IPS-18c (cell line): ENCODE measurements around the gene STRBP.

Source experiments
- H3K4me3 ChIP-seq: 2 replicates; pipeline ENCODE4 v1.7.0; 2013; ENCODE audit warnings: low read depth, mild to moderate bottlenecking, low read length, moderate library complexity; ENCODE audit not compliant: insufficient read depth
- H3K9me3 ChIP-seq: one replicate; pipeline ENCODE4 v1.6.1; 2013; ENCODE audit warnings: mild to moderate bottlenecking, low read length, moderate library complexity; ENCODE audit not compliant: control insufficient read depth, insufficient read depth

The STRBP gene

DNA sequence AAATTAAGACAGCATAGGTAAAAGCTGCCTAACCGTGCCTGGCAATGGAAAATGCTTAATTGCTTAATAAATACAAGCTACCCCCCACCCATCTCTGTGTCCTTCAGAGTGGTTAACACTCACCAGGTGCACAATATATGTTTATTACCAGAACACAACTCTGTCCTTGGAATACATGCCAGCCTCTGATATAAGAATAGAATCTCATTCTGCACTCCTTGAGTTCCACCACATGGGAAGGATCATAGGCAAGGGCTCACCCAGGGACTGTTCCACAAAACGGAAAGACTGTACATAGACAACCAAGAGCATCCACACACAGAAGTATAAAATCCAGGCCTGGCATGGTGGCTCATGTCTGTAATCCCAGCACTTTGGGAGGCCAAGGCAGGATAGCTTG, 91.4 kb downstream of the STRBP start:
- Histone ChIP-seq H3K4me3 (no peak overlapping the region), H3K9me3 (no peaks in the 10 kb centered on the region)

DNA sequence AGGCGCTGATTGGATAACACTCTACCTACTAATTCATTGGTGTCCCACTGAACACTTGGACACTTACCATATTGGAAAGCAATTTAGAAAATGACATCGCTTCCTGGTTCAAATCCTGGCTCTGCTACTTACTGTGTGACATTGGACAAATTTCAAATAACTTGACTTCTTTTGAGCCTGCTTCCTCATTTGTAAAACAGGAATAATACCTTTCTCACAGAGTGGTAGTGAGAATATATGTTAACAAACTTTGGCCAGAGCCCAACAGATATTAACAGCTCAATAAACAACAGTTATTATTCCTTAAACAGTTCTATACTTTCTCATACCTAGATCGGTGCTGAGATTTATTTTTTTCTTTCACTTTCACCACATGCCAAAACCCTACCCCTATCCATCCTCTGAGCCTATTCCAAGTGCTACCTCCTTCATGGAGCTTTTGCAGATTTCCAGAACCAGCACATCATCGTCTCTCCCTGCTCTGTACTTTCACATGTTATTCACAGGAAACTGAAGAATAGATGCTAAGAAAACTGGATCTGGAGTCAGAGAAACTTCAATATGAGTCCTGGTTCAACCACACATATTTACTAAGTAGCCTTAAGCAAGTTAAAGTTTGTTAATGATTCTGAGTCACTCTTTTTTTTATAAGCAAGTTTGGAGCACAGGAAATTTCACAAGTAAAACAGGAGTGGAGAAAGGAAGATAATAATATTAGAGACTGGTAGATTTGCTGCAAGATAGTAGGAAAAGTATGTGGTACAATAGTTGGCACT, 92.3 kb downstream of the STRBP start:
- Histone ChIP-seq H3K9me3 (no peaks in the 10 kb centered on the region), H3K4me3 (no peak overlapping the region)

DNA sequence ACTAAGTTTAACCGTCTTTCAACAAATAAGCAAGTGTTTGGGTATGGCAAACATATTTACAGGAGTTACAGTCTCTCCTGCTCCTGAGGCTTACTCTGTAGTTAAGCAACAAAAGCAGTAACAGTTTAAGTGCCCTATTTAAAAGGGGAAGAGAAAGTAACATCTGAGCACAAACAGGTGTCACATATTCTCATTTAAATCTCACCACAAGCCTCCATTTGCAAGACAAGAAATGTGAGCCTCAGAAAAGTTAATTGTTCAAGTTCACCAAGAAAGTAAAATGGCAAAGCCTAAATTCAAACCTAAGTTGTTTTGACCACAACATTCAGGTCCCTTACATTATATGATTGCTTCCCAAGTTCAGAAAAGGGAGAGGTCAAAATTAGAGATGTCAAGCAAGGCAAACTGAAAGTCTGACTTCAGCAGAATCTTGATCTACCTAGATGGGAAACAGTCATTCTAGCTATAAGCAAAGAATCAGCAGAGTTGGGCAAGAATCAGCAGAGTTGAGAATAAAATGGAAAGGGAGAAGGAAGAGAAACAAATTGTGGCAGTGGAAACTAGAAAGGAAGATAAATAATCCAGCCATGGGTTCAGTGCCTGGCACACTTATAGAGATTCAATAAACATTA, 93.4 kb downstream of the STRBP start:
- H3K9me3 ChIP-seq = no peaks in the 10 kb centered on the region
- H3K4me3 ChIP-seq = no peak overlapping the region

DNA sequence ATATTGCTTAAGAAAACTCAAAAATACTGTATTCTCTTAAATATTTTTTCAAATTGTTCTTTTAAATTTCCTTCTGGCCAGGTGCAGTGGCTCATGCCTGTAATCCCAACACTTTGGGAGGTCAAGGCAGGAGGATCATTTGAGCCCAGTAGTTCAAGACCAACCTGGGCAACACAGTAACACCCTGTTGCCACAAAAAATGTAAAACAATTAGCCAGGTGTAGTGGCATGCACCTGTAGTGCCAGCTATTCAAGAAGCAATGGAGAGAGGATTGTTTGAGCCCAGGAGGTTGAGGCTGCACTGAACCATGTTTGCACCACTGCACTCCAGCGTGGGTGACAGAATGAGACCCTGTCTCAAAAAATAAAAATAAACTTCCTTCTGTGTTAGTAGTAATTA, 94.3 kb downstream of the STRBP start:
- Histone ChIP-seq H3K9me3 (no peaks in the 10 kb centered on the region), H3K4me3 (no peak overlapping the region)

DNA sequence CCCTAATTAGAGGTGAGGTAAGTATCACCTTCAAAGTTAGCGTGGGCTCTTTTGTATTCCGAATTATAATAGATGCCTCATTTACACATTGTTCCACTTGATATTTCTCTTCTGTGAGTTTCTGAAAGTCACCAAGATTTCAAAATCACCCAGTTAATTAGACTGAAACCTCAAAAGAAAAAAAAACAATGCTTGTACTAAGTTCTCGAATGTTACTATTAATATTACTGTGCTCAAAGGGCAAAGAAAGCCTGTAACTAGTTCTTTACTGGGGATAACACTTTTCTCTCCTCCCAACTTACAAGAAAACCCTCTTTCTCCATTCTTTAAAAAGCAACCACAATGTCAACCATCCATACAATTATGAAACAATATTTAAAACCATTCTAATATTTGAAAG, 98.5 kb downstream of the STRBP start:
- H3K4me3 ChIP-seq = no peak overlapping the region

DNA sequence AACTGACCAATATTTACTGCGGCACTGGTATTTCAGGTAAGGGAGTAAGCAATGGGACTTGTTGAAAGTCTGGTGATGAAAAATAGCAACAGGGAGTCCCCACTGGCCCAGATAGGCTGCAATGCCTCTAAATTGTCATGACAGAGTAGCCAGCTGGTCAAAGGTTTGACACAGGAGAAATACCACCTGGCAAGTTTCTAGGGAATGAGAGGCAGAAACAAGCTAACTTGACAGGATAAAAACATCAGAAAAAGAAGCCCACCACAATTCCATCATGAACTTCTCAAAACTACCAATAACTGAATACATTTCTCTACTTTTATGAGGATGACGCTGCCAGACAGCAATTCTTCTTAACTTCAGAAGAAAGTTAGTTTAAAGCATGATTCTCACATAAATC, 99.8 kb downstream of the STRBP start:
- Histone ChIP-seq H3K4me3 (no peak overlapping the region), H3K9me3 (no peaks in the 10 kb centered on the region)

More for the DNA sequence above, 98.5 kb downstream of the STRBP start:
- no peaks in the 10 kb centered on the region for H3K9me3 ChIP-seq

DNA sequence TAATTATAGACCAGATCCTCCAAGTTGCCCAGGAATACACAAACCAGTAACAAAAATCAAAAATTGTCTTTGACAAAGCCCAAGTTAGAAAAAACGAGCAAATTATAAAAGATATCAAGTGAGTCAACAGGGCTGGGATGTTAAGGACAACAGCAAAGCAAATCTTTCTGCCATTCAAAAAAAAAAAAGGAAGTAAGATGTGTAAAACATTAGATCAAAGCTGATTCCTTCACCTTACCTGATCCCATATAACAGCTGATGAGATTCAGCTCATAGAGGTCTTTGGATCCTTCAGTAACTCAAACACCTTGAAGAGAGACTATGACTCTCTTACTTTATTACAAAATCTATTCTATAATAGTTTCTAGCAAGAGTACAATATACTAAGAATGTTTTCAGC, 100.9 kb downstream of the STRBP start:
- Histone ChIP-seq H3K4me3 (no peak overlapping the region), H3K9me3 (no peaks in the 10 kb centered on the region)

DNA sequence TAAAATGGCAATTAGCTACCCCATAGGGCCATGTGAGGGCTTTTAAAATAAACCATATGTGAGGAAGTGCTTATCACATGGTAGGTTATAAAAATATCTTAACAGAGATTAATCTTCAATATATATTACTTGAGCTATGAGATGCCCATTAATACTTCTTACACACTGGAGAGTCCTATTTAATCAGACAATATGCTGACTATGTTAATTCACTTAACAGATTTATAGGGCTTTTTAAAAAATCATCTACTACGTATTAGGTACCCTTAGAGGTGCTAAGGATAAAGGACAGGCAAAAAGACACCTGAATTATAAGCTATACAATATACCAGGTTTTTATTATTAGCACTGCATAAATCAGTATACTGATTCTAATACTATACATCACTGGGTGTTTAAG, 102.6 kb downstream of the STRBP start:
- H3K4me3 ChIP-seq = no peak overlapping the region
- H3K9me3 ChIP-seq = no peaks in the 10 kb centered on the region

DNA sequence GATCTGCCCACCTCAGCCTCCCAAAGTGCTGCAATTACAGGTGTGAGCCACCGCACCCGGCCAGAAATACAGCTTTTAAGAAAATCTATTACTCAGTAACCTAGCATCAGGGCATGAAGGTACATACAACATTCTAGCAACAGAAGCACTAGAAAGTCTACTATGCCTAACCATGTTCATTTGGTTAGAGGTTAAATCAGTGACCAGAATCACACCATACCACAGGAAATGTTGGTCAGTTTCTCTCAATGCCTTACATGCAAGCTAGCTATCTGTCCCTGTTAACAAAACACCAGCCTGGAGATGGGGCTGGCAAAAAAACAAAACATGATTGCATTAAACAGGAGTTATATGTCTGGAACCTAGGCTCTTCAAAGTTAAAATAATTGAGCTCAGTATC, 104.1 kb downstream of the STRBP start:
- no peaks in the 10 kb centered on the region for H3K9me3 ChIP-seq
- no peak overlapping the region for H3K4me3 ChIP-seq

DNA sequence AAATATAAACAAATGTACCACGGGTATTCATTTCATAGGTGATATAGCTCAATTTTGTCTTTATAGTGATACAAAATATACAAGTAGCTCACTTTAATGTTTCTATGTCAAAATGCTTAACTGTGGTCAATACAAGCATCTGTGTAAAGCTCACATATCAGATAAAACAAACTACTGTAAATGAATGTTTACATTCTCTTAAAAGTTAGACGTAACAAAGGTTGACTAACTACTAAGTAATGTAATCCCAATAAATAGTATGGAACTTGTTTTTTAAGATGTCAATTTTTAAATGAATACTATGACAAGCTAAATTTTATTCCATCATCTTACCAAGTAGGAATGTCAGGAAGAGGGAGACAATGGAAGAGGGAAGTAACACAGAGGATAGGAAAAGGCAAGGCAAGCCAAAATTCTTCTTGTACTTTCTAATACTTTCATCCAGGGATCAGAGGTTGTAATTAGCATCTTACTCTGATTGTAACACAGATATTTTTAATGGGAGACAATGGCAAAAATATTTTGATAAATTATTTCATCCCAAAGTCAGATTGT, 105.5 kb downstream of the STRBP start:
- Histone ChIP-seq H3K4me3 (no peak overlapping the region), H3K9me3 (no peaks in the 10 kb centered on the region)

DNA sequence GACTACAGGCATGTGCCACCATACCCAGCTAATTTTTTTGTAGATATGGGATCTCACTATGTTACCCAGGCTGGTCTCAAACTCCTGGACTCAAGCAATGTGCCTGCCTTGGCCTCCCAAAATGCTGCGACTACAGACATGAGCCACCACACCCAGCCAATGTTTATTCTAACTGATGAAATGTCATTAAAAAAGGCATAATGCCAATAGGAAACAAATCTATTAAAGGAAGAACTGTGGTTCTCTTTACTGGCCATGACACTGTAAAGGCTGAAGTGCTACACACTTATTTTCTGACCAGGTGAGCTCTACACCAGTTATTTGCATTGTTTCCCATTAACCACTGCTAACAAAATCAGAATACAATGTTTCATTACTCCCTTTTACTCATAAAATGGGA, 106.0 kb downstream of the STRBP start:
- no peak overlapping the region for H3K4me3 ChIP-seq
- H3K9me3 ChIP-seq = no peaks in the 10 kb centered on the region

DNA sequence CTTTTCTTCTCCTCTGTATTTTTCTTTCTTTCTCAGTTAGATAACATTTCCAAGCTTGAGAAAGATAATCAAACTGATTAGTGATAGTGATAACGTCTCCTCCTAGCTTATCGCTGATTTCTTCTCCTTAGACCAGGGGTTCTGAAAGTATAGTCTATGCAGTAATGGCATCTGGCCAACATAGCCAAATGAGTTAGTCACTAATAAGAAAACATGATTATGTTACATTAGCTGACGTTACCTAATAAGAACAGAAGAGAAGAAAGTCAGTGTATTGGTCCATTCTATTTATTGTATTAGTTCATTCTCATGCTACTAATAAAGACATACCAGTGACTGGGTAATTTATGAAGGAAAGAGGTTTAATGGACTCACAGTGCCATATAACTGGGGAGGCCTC, 111.2 kb downstream of the STRBP start:
- H3K4me3 ChIP-seq = no peak overlapping the region

DNA sequence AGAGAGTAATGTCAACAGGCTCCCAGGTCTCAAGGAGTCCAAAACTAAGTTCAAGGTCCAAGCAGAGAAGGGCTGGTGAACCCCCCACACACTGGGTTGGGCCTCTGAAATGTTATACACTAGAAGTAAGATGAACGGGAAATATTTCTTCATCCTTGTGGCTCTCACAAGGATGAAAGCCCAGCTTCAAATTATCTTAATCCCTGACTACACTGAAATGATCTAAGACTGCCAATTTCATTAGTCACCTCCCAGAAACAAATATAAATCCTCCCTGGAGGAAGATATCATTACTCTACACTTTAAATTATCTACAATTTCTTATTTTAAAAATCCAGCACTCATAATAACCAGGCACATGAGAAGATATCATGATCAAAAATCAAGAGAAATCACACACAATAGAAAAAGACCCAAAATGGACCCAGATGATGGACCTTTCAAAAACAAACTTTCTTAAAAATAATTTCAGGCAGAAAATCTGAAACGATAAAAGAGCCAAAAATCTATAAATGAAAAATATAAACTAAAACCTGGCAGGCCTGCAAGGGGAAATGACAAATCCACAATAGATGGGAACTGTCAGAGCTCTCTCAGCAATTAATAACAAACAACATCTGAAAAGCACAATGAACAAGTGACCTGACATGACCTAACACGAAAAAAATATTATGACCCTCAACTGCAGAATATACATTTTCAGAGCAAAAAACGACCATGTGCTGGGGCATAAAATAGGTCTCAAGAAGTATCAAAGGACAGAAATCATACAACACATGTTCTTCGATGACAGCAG, 117.5 kb downstream of the STRBP start:
- no peak overlapping the region for H3K4me3 ChIP-seq

More for the DNA sequence above, 111.2 kb downstream of the STRBP start:
- no peaks in the 10 kb centered on the region for H3K9me3 ChIP-seq

DNA sequence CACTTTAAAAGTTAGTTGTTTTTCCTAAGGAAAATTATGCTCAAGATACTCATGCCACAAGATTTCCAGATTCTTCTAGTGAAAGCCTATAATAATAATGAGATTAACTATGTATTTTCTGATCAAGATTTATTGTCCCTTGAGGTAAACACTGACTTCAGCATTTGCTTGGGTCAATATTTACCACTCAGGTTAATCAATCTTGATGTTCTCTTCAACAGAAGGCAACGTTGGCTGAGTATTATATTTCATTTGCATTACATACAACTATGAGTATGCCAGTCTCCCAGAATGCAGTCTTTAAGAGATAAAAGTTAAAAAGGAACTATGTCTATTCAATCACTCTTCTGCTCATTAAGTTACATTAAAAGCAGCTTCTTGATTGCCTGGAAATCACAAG, 119.3 kb downstream of the STRBP start:
- Histone ChIP-seq H3K4me3 (no peak overlapping the region), H3K9me3 (no peaks in the 10 kb centered on the region)

More for the DNA sequence above, 117.5 kb downstream of the STRBP start:
- H3K9me3 ChIP-seq = no peaks in the 10 kb centered on the region

DNA sequence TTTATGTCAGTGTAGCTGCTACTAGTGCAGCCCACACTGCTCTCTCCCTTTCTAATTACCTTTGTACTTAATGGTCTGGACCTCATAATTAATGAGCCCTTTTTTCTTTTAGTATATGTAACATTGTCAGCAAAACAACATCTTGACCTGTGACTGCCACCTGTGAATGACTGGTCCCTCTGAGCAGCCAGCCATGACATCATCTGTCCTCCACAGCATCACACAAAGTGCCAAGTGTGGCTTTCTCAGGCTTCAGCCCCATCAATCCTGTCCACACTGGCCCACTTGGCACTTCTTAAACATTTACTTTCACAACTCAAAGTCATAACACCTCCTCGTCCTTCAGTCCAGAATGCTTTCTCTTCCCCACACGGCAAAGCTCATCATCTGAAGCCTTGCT, 130.2 kb downstream of the STRBP start:
- Histone ChIP-seq H3K9me3 (no peaks in the 10 kb centered on the region), H3K4me3 (no peak overlapping the region)

DNA sequence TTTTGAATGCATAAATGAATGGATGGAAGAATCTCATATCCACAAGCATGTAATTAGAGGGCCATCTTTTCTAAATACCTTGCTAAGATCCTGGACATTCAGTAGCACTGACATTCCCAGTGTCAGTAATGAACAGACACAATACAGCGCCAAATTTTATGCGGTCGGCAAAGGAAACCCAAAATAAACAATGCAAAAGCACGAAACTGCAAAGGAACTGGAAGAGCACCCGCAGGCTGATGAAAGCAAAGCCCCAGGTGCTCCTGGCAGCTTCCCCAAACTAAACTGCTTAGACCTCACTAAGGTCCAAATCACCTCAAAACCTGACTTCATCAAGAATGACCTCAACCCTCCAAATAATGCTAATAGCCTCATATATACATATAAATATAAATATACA, 133.0 kb downstream of the STRBP start:
- no peak overlapping the region for H3K4me3 ChIP-seq
- H3K9me3 ChIP-seq = no peaks in the 10 kb centered on the region

DNA sequence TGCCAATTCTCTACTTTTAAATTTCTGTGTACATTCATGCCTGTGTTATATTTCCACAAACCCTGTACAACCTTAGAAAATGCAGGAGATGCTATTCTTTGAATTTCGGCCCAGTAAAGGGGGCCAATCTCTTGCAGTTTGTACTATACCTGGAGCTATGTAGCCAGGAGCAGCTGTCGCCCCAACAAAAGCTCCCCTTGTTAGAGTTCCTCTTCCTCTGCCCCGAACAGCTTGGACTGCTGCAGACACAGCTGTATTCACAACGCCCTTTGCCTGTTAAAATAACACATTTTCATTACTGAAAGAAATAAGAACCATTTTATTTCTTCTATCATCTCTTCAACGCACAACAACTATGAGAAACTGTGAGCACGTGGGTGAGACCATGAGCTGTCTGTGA, 135.7 kb downstream of the STRBP start:
- Histone ChIP-seq H3K4me3 (no peak overlapping the region), H3K9me3 (no peaks in the 10 kb centered on the region)

DNA sequence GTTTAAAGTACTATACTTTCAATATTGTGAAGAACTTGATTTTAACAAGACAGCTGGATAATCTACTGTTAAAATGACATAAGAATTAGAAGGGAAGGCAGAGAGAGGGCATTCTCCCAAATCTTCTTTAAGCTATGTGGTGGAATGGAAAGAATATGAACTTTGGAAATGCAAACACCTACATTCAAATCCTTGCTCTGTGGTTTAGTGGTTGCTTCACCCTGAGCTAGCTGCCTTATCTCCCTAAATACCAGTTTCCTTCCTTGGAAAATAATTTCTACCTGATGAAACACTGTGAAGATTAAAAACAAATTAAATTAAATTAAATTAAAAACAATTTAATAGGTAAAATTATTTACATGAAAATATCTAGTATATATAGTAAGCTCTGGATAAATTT, 136.4 kb downstream of the STRBP start:
- H3K4me3 ChIP-seq = no peak overlapping the region
- H3K9me3 ChIP-seq = no peaks in the 10 kb centered on the region
